ENCODE results near the gene LRP8. TPM values are rescaled to one million over a fixed set of nuclear protein-coding genes. Genes with fewer than 3 reads are reported as not detected.
A peak's percentile ranks its signal among the peaks of the same experiment; 100 is the strongest.

LRP8 gene
- total and polyA plus RNA-seq, 9 of the 15 experiments (the other 6 are each of a cell fraction or from before 2014, with no cell fraction given): 7.1 to 56.1 (median 31.3) TPM

- CTCF ChIA-PET (ENCODE audit: low intra/inter-chr PET ratio): interaction anchor here (1.4 kb wide), 1 partner anchor 9 kb away, joined by 4 read pairs; no protein-coding TSS in a partner anchor
- no peak for FAIRE-seq
- Histone ChIP-seq H2AFZ (ENCODE audit: low read depth, low read length) (no peak overlapping the region), H4K20me1 (replicated peaks; ENCODE audit: control insufficient read depth, insufficient read depth, low read length) (no peaks in the 10 kb centered on the region), H3K79me2 (ENCODE audit: control insufficient read depth, insufficient read depth, low read length) (peaks cover 2% of the 10 kb centered on the region; the same call in 1 of the 3 replicates), H3K4me2 (ENCODE audit: insufficient read depth, low read length) (no peak overlapping the region), H3K4me3 (no peak overlapping the region), H3K27me3 (ENCODE audit: control insufficient read depth in 2 of 2, insufficient read depth in 2 of 2, low read length in 2 of 2) (no peaks in the 10 kb centered on the region), H3K27ac (ENCODE audit: extremely low read depth, low read depth, low read length) (no peak overlapping the region), H3K4me1 (replicated peaks in 1 of 2; ENCODE audit: control insufficient read depth in 2 of 2, insufficient read depth in 2 of 2, low read length in 2 of 2) (peaks cover 5% of the 10 kb centered on the region in 2 experiments; a peak in 3 of 5 replicates), H3K9me3 (replicated peaks; ENCODE audit: control insufficient read depth, insufficient read depth, low read depth, low read length) (no peaks in the 10 kb centered on the region), H3K9me1 (ENCODE audit: control insufficient read depth, insufficient read depth, low read length) (no peaks in the 10 kb centered on the region), H3K9ac (ENCODE audit: insufficient read depth in 1 of 2, low read depth in 2 of 2, low read length in 2 of 2) (no peak overlapping the region), H3K36me3 (ENCODE audit: control insufficient read depth, insufficient read depth, low read length) (peaks cover 88% of the 10 kb centered on the region; the same call in 2 of the 3 replicates)
- BruUV-seq (replicated peaks): no TSS peak
- intact Hi-C loops (cut with micrococcal nuclease) (no loop called here), in situ Hi-C loops (cut with MboI) (no loop called here)
- WGBS (ENCODE audit: insufficient coverage, low coverage, missing lambda C conversion rate): 83% methylated on average over 4 of the region's 4 CpGs
- DNase-seq (ENCODE audit: extremely low read depth in 1 of 4, low spot score in 3 of 4): no peak
- no peak for TF ChIP-seq EZH2 (IDR thresholded peaks at IDR 0.05; ENCODE audit: borderline replicate concordance, low read depth, low read length)
- peak; percentile 79 for TF ChIP-seq RFX1 (IDR thresholded peaks at IDR 0.05)
- ATAC-seq: no peak
- POLR2A ChIA-PET: interaction anchor here (0.6 to 1.1 kb wide), 2 partner anchors 9 to 88 kb away, joined by 3 to 4 read pairs; no protein-coding TSS in a partner anchor
Measured at GRCh38 chr1:53286955-53287354, 40.9 kb downstream of the LRP8 start.

DNA sequence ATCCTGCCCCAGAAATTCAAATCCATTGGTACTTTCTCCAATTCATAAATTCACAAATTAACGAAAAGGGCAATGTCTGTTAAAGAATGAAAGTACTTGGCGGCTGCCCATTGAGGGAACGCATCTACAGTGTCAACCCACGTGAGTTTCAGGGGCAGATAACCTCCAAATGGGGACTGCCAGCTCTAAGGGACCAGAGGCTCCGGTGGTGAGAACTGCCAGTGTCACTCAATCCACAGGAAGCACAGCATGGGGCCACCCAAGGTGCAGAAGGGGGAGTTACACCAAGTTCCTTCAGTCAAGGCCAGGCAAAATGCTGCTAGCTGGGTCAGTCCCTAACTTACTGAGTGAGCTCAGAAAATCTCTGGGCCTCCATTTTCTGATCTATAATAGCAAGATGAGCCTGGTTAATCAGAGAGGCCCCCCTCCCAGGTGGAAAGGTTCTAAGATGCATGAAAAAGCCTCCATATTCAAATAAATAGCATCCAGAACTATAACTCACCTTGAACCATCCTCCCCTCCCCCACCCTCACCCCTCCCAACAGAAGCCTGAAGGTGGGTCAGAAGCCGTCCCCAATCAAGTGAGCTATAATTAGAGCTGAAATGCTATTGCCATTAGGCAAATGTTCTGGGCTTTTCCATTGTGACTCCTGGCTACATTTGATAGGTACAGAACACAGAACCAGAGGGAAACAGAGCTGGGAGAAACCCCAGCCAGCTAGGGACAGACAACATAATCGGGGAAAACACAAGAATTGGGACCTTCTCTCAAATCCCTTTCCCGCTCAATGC lies 41.7 kb downstream of the LRP8 start:
- ATAC-seq (no peak), FAIRE-seq (no peak), DNase-seq (ENCODE audit: extremely low read depth in 1 of 4, low spot score in 3 of 4) (no peak)
- Histone ChIP-seq H4K20me1 (replicated peaks; ENCODE audit: control insufficient read depth, insufficient read depth, low read length) (0 out of 2 replicates have a peak, but pooled peaks cover 4% of the 10 kb centered on the region), H3K27me3 (ENCODE audit: control insufficient read depth in 2 of 2, insufficient read depth in 2 of 2, low read length in 2 of 2) (no peaks in the 10 kb centered on the region), H3K4me3 (no peak overlapping the region), H3K9me1 (ENCODE audit: control insufficient read depth, insufficient read depth, low read length) (no peaks in the 10 kb centered on the region), H3K36me3 (ENCODE audit: control insufficient read depth, insufficient read depth, low read length) (peaks cover 88% of the 10 kb centered on the region; the same call in 2 of the 3 replicates), H3K4me2 (ENCODE audit: insufficient read depth, low read length) (no peak overlapping the region), H3K9me3 (replicated peaks; ENCODE audit: control insufficient read depth, insufficient read depth, low read depth, low read length) (no peaks in the 10 kb centered on the region), H3K27ac (ENCODE audit: extremely low read depth, low read depth, low read length) (no peak overlapping the region), H3K9ac (ENCODE audit: insufficient read depth in 1 of 2, low read depth in 2 of 2, low read length in 2 of 2) (no peak overlapping the region), H3K79me2 (ENCODE audit: control insufficient read depth, insufficient read depth, low read length) (no peaks in the 10 kb centered on the region), H2AFZ (ENCODE audit: low read depth, low read length) (no peak overlapping the region), H3K4me1 (replicated peaks in 1 of 2; ENCODE audit: control insufficient read depth in 2 of 2, insufficient read depth in 2 of 2, low read length in 2 of 2) (peaks cover 5% of the 10 kb centered on the region in 2 experiments; a peak in 3 of 5 replicates)
- ChIA-PET CTCF (ENCODE audit: low intra/inter-chr PET ratio) (interaction anchor here (1.4 kb wide), 1 partner anchor 9 kb away, joined by 4 read pairs; no protein-coding TSS in a partner anchor), POLR2A (interaction anchor here (0.6 to 1.2 kb wide), 3 partner anchors 27 to 129 kb away, joined by 3 to 4 read pairs (median 4); no protein-coding TSS in a partner anchor)
- TSS peak; percentile 11 for BruUV-seq (replicated peaks)
- in situ Hi-C loops (cut with MboI) (no loop called here), intact Hi-C loops (cut with micrococcal nuclease) (no loop called here)
- 88% methylated on average over 8 of the region's 8 CpGs for WGBS (ENCODE audit: insufficient coverage, low coverage, missing lambda C conversion rate)
- TF ChIP-seq, protein P1, sequence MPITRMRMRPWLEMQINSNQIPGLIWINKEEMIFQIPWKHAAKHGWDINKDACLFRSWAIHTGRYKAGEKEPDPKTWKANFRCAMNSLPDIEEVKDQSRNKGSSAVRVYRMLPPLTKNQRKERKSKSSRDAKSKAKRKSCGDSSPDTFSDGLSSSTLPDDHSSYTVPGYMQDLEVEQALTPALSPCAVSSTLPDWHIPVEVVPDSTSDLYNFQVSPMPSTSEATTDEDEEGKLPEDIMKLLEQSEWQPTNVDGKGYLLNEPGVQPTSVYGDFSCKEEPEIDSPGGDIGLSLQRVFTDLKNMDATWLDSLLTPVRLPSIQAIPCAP (CRISPR knock-in tag; IDR thresholded peaks at IDR 0.05; ENCODE audit: borderline replicate concordance): no peak
- TF ChIP-seq, protein P2, sequence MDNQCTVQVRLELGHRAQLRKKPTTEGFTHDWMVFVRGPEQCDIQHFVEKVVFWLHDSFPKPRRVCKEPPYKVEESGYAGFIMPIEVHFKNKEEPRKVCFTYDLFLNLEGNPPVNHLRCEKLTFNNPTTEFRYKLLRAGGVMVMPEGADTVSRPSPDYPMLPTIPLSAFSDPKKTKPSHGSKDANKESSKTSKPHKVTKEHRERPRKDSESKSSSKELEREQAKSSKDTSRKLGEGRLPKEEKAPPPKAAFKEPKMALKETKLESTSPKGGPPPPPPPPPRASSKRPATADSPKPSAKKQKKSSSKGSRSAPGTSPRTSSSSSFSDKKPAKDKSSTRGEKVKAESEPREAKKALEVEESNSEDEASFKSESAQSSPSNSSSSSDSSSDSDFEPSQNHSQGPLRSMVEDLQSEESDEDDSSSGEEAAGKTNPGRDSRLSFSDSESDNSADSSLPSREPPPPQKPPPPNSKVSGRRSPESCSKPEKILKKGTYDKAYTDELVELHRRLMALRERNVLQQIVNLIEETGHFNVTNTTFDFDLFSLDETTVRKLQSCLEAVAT (IDR thresholded peaks at IDR 0.05): no peak
- TF ChIP-seq NFATC3 (IDR thresholded peaks at IDR 0.05): no peak
- TF ChIP-seq ZFX (CRISPR knock-in tag; IDR thresholded peaks at IDR 0.05): no peak
- TF ChIP-seq GABPB1 (CRISPR knock-in tag; IDR thresholded peaks at IDR 0.05): no peak
- no peak for TF ChIP-seq TAF1 (IDR thresholded peaks at IDR 0.05; ENCODE audit: control insufficient read depth, extremely low read depth, insufficient read depth, low read length, severe bottlenecking)
- no peak for TF ChIP-seq ZNF217 (CRISPR knock-in tag; IDR thresholded peaks at IDR 0.05)

All from K562 (cell line).